Common myeloid progenitor, CD34-positive (primary cell): ENCODE data around the gene UPF3A.
"Not testable (repeated sequence)": the region's sequence is repeated elsewhere in the genome, so short reads cannot be mapped to it uniquely, and the experiment has no call there.

Experiments used
- CTCF ChIA-PET: fragments of 350-600 bp; sonication (Branson Sonifier 250); formaldehyde crosslinking; loops from one replicate; lab custom pipeline; 2021; ENCODE audit warnings: antibody characterized with exemption; lab: Charles Lee
- POLR2A ChIA-PET: fragments of 350-600 bp; sonication (Branson Sonifier 250); formaldehyde crosslinking; loops from one replicate; lab custom pipeline; 2021; ENCODE audit warnings: antibody characterized with exemption; lab: Charles Lee
- DNase-seq, 3 donors: peaks; one replicate each; pipeline versions ENCODE4 v3.0.0 to v3.0.0-alpha.2; 2013
- H3K27ac ChIP-seq, 2 experiments: 1 replicate in 1 of 2; 2 replicates in 1 of 2; pipeline ENCODE4 v1.7.0; 2013; ENCODE audit warnings: inconsistent platforms in 2 of 2, low read length in 2 of 2, mild to moderate bottlenecking in 2 of 2, low read depth in 1 of 2, moderate library complexity in 1 of 2; ENCODE audit not compliant: severe bottlenecking in 2 of 2, insufficient read depth in 1 of 2, poor library complexity in 1 of 2
- H3K27me3 ChIP-seq, 5 experiments: replicated peaks in 2 of 5; 1 replicate in 3 of 5; 2 replicates in 2 of 5; pipeline versions ENCODE4 v1.6.1 to v1.7.0; 2013; ENCODE audit warnings: low read length in 4 of 5, mild to moderate bottlenecking in 2 of 5, moderate library complexity in 2 of 5, inconsistent platforms in 1 of 5; ENCODE audit not compliant: insufficient read depth in 5 of 5, control insufficient read depth in 4 of 5
- H3K36me3 ChIP-seq, 4 experiments: 1 replicate in 2 of 4; 2 replicates in 2 of 4; pipeline versions ENCODE4 v1.6.1 to v1.7.0; 2013; ENCODE audit warnings: low read length in 3 of 4, control low read depth in 1 of 4, mild to moderate bottlenecking in 1 of 4; ENCODE audit not compliant: control insufficient read depth in 4 of 4, insufficient read depth in 4 of 4
- H3K4me1 ChIP-seq, 4 experiments: 1 replicate in 3 of 4; 2 replicates in 1 of 4; pipeline versions ENCODE4 v1.6.1 to v1.7.1; 2013; ENCODE audit warnings: low read length in 3 of 4, mild to moderate bottlenecking in 3 of 4, control low read depth in 1 of 4, inconsistent platforms in 1 of 4, moderate library complexity in 1 of 4; ENCODE audit not compliant: control insufficient read depth in 4 of 4, insufficient read depth in 4 of 4; ENCODE audit errors: control extremely low read depth in 1 of 4
- H3K4me3 ChIP-seq, 7 experiments: 1 replicate in 4 of 7; 2 replicates in 3 of 7; pipeline versions ENCODE4 v1.5.1 to v1.7.0; 2013; ENCODE audit warnings: mild to moderate bottlenecking in 7 of 7, low read length in 6 of 7, moderate library complexity in 6 of 7, inconsistent platforms in 2 of 7, low read depth in 2 of 7, control low read depth in 1 of 7; ENCODE audit not compliant: insufficient read depth in 4 of 7, control insufficient read depth in 1 of 7; ENCODE audit errors: extremely low read depth in 1 of 7
- H3K9me3 ChIP-seq, 5 experiments: 1 replicate in 4 of 5; 2 replicates in 1 of 5; pipeline versions ENCODE4 v1.6.1 to v1.7.1; 2013; ENCODE audit warnings: low read length in 4 of 5, mild to moderate bottlenecking in 2 of 5, inconsistent platforms in 1 of 5, low read depth in 1 of 5, moderate library complexity in 1 of 5; ENCODE audit not compliant: control insufficient read depth in 4 of 5, insufficient read depth in 2 of 5; ENCODE audit errors: control extremely low read depth in 1 of 5
- WGBS: methylation state at CpG from one replicate; pipeline ENCODE4 v1.1.5; 2013; ENCODE audit not compliant: insufficient coverage; 5-methylcytosine and 5-hydroxymethylcytosine counted together

UPF3A gene

DNA sequence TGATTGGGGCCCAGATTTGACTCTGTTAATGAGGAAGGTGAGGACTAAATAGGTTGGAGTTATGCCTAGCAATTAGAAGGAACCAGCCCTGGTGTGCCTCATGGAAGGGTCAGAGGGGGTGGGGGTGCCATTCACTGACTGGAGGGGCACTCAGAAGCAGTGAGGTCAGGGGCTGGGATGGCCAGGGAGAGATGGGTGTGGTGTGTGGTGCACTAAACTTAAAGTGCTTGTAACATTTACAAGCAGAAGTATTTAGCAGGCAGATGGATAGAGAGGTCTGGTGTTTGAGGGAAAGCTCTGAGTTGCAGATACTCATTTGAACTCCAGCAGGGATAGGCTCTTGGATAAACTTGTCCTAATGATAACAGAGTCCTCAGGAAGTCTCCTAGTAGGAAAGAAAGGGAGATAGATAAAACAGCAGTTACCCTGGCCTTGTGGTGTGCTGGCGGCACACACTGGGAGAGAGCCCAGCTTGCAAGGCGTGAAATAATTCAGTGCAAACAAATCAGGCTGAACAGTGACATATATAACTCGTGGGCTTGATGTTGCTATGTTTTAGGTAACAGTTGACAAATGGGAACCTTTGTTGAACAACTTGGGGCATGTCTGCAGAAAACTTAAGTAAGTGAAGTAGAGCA lies 20.0 kb upstream of the UPF3A start:
- Histone ChIP-seq H3K27ac (no peak overlapping the region), H3K27me3 (no peaks in the 10 kb centered on the region), H3K36me3 (peaks cover 18 to 74% (median 52%) of the 10 kb centered on the region in 4 experiments), H3K9me3 (no peaks in the 10 kb centered on the region), H3K4me1 (peaks cover 7 to 40% (median 28%) of the 10 kb centered on the region in 4 experiments), H3K4me3 (no peak overlapping the region)
- ChIA-PET POLR2A (no interaction called here), CTCF (interaction anchor here (1.0 kb wide), 1 partner anchor 9 kb away, joined by 3 read pairs; no protein-coding TSS in a partner anchor)
- 93% methylated on average over 3 of the region's 3 CpGs for WGBS
- no peak for DNase-seq

DNA sequence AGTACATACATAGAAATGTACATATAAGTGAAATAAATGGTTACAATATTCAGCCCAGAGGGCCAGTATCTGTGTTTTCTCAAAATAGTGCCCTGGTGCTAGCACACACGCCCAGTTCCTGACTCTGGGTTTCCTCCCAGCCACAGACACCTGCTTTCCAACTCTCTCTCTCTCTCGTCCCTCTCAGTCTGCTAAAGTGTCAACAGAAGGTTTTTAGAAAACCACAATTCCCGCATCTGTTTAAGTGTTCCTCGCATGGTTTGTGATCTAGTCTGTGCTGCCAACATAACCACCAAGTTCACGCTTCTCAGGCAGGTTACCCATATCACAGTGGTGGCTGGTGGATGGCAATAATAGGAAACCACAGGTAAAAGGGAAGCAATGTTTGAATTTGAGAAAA lies 17.8 kb upstream of the UPF3A start:
- H3K4me1 ChIP-seq: peaks cover 7 to 40% (median 28%) of the 10 kb centered on the region in 4 experiments
- 0% methylated on average over 4 of the region's 5 CpGs for WGBS
- H3K9me3 ChIP-seq: peaks cover 0 to 3% (median 0%) of the 10 kb centered on the region in 5 experiments
- ChIA-PET POLR2A (no interaction called here), CTCF (no interaction called here)
- DNase-seq: peak; percentile 32 to 82 (median 73)
- H3K27me3 ChIP-seq: no peaks in the 10 kb centered on the region
- H3K4me3 ChIP-seq: peak overlapping the region in 1 of 7 experiments; percentile 40
- H3K36me3 ChIP-seq: peaks cover 21 to 76% (median 56%) of the 10 kb centered on the region in 4 experiments
- H3K27ac ChIP-seq: peak overlapping the region in 1 of 2 experiments; percentile 29

DNA sequence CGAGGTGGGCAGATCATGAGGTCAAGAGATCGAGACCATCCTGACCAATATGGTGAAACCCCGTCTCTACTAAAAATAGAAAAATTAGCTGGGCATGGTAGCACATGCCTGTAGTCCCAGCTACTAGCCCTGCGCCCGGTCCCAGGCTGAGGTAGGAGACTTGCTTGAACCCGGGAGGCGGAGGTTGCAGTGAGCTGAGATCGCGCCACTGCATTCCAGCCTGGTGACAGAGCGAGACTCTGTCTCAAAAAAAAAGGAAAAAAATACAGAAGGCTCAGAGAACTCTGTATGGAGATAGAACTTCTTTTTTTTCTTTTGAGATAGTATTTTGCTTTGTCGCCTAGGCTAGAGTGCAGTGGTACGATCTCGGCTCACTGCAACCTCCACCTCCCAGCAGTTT lies 17.1 kb upstream of the UPF3A start:
- CTCF ChIA-PET: not testable (repeated sequence)

DNA sequence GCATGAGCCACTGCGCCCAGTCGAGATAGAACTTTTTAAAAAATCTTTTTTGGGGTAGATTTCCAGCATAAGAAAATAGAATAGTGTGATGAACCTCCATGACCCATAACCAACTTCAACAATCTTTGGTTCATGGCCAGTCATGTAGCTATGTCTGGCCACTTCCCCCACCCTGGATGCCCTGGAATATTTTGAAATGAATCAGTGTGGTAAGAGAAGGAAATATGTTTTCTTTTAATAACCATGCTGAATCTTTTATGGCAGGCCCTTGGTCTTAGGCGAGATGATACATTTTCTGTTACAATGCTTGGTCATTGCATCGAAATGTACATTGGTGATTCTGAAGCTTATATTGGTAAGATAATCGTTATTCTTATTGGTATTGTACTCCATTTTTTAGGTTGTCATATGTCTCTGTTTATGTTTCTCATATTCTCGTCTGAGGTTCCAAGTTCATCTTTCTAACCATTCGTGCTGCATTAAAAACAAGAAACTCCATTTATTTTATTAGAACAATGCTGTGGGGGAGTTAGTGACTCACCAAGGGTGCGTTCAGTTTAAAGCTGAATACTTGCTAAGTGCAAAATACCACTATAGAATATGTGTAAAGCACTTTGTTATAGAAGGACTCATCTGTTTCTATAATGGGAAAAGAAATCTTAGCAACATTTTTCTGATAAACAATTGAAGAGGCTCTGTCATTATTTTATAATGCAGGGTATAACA lies 16.4 kb upstream of the UPF3A start:
- Histone ChIP-seq H3K36me3 (peaks cover 26 to 75% (median 57%) of the 10 kb centered on the region in 4 experiments), H3K27ac (no peak overlapping the region), H3K4me3 (no peak overlapping the region), H3K27me3 (no peaks in the 10 kb centered on the region), H3K4me1 (peaks cover 7 to 39% (median 28%) of the 10 kb centered on the region in 4 experiments), H3K9me3 (peaks cover 0 to 3% (median 0%) of the 10 kb centered on the region in 5 experiments)
- DNase-seq: no peak
- POLR2A ChIA-PET: no interaction called here
- CTCF ChIA-PET: no interaction called here
- WGBS: 86% methylated on average over 1 of the region's 8 CpGs

More for the DNA sequence above, 17.1 kb upstream of the UPF3A start:
- Histone ChIP-seq H3K4me1 (peaks cover 7 to 40% (median 28%) of the 10 kb centered on the region in 4 experiments), H3K36me3 (peaks cover 27 to 77% (median 58%) of the 10 kb centered on the region in 4 experiments)
- H3K9me3 ChIP-seq, H3K27ac ChIP-seq, DNase-seq, H3K4me3 ChIP-seq, POLR2A ChIA-PET, H3K27me3 ChIP-seq: not testable (repeated sequence)
- WGBS: 97% methylated on average over 12 of the region's 13 CpGs

DNA sequence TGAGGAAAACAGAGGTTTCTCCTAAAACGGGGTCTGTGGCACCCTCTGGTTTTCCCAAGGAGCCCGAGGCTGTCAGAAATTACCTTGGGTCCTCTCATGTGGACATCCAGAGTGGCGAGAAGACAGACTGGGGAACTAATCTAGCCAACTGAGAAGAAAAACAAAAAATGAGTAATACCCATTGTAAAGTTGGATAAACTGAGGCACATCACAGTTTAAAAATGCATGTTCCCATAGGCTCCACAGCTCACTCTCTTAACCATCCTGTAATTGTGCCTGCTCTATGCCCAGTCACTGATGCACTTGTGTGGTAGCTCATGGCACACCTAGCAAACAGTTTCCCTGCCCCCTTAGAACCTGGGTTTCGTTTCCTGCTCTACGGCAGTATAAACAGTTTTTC lies 15.2 kb upstream of the UPF3A start:
- ChIA-PET CTCF (no interaction called here), POLR2A (no interaction called here)
- Histone ChIP-seq H3K9me3 (peaks cover 0 to 3% (median 0%) of the 10 kb centered on the region in 5 experiments), H3K27ac (no peak overlapping the region), H3K27me3 (no peaks in the 10 kb centered on the region), H3K36me3 (peaks cover 26 to 65% (median 51%) of the 10 kb centered on the region in 4 experiments), H3K4me1 (peaks cover 7 to 27% (median 23%) of the 10 kb centered on the region in 4 experiments), H3K4me3 (no peak overlapping the region)
- no peak for DNase-seq
- 90% methylated on average over 1 of the region's 5 CpGs for WGBS

DNA sequence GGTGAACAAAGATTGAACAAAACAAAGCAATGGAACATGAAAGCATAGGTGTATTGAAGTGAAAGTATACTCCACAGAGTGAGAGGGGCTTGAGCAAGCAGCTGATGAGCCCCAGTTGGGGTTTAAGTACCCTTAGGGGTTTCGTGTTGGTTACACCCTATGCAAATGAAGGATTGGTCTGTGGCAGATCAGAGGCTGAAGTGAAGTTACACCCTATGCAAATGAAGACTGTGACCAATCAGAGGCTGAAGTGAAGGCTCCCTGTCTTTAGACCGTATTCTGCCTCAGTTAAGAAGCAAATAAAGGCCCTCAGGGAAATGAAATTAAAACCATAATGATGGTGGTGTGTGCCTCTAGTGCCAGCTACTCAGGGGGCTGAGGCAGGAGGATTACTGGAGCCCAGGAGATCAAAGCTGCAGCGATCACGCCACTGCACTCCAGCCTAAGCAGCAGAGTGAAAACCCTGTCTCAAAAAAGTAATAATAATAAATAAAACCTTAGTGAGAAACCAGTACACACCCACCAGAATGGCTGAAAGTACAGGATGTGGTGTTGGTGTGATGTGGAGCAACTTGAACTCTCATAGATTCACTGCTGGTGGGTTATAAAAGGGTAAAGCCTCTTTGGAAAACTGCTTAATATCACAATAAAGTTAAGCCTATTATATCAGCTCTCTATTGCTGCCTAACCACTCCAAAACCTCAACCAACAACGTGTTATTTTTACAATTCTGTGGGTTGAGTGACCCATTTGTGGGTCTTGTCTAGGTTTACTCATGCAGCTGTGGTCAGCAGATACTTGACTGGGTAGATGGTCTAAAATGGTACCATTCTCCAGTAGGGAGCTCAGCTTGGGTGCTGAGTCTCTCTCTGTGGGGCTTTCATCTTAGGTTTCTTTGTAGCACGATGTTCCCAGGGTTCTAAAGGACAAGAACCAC lies 12.8 kb upstream of the UPF3A start:
- peaks cover 0 to 3% (median 0%) of the 10 kb centered on the region in 5 experiments for H3K9me3 ChIP-seq
- WGBS: 100% methylated on average over 2 of the region's 6 CpGs
- DNase-seq: no peak
- POLR2A ChIA-PET: no interaction called here
- H3K4me1 ChIP-seq: peaks cover 0 to 4% (median 3%) of the 10 kb centered on the region in 4 experiments
- peaks cover 28 to 78% (median 50%) of the 10 kb centered on the region in 4 experiments for H3K36me3 ChIP-seq
- no peak overlapping the region for H3K4me3 ChIP-seq
- H3K27me3 ChIP-seq: no peaks in the 10 kb centered on the region
- CTCF ChIA-PET: interaction anchor here (0.8 to 1.0 kb wide), 2 partner anchors 9 to 11 kb away, joined by 3 read pairs; no protein-coding TSS in a partner anchor
- no peak overlapping the region for H3K27ac ChIP-seq
